Adrenal gland (tissue), 12 donors: ENCODE data around the gene NFS1. TPM values are rescaled to one million over a fixed set of nuclear protein-coding genes. Genes with fewer than 3 reads are reported as not detected.

ENCODE experiments used
- DNase-seq, 7 donors: peaks; one replicate each; pipeline ENCODE4 v3.0.0-alpha.2; 2019 to 2020
- H3K27ac ChIP-seq, 5 donors: fragments of 200-600 bp; sonication (generic) in 4 of 5; 1 replicate in 3 of 5; 2 replicates in 2 of 5; pipeline versions ENCODE4 v1.5.1 to v1.8.0; 2016 to 2020; ENCODE audit warnings: mild to moderate bottlenecking in 1 of 5
- H3K27me3 ChIP-seq: fragments of 200-600 bp; 2 replicates; pipeline ENCODE4 v1.8.0; 2021
- H3K36me3 ChIP-seq, 2 donors: fragments of 200-600 bp; replicated peaks in 1 of 2; 1 replicate in 1 of 2; 2 replicates in 1 of 2; pipeline versions ENCODE4 v1.5.1 to v1.8.0; 2018 to 2022
- H3K4me1 ChIP-seq, 2 donors: fragments of 200-600 bp; replicated peaks in 1 of 2; 1 replicate in 1 of 2; 2 replicates in 1 of 2; pipeline versions ENCODE4 v1.5.1 to v1.8.0; 2018 to 2021
- H3K4me3 ChIP-seq, 4 donors: fragments of 200-600 bp; sonication (generic) in 3 of 4; one replicate each; pipeline ENCODE4 v1.5.1; 2016 to 2018
- H3K9me3 ChIP-seq, 3 donors: fragments of 200-600 bp; sonication (generic) in 1 of 3; replicated peaks in 1 of 3; 1 replicate in 2 of 3; 2 replicates in 1 of 3; pipeline versions ENCODE4 v1.5.1 to v1.8.0; 2016 to 2021
- POLR2A ChIP-seq, 2 donors: fragments of 450-650 bp; IDR thresholded peaks; one replicate each; pipeline ENCODE4 v1.6.1; 2017; ENCODE audit warnings: antibody characterized with exemption in 2 of 2, mild to moderate bottlenecking in 2 of 2, moderate library complexity in 1 of 2
- WGBS, 4 donors: extraction: QIAGEN DNeasy Blood & Tissue Kit in 2 of 4; methylation state at CpG; one replicate each; pipeline versions ENCODE4 v1.1.5 to v1.1.7; 2013 to 2017; 5-methylcytosine and 5-hydroxymethylcytosine counted together
- intact Hi-C, 2 donors: fragments of 100-400 bp; cut with DNase I; formaldehyde crosslinking; loops; one replicate each; pipeline versions ENCODE4 v1.14.1 to v1.15.0; 2022 to 2023
- polyA plus RNA-seq, 3 donors: library from polyadenylated mRNA; stranded (reverse); fragments of 200-250 nt in 2 of 3; fragments of 350-450 nt in 1 of 3; fragmentation: Illumina TruSeq in 1 of 3; extraction: RNeasy Lipid Tissue Mini Kit (QIAGEN cat#74804) in 1 of 3; gene quantifications; one replicate each; pipeline ENCODE4 v1.2.3, GENCODE V29; 2013 to 2014
- total RNA-seq, 9 donors: library from RNA; depleted of rRNA in 4 of 9; stranded (reverse); fragments of >200 nt in 4 of 9; fragments of 120-200 nt in 1 of 9; fragmentation: NEBNext Ultra II Directional in 1 of 9; extraction: Animal tissue kit (Norgen Biotek cat#: 25700) in 1 of 9; gene quantifications; one replicate each; pipeline versions ENCODE4 v1.1.0 to v1.2.4, GENCODE V29; 2013 to 2023
- TF ChIP-seq, protein P1 (sequence below), 6 experiments: fragments of 450-650 bp in 4 of 6; fragments of 200-600 bp in 2 of 6; sonication (generic) in 1 of 6; IDR thresholded peaks; 1 replicate in 5 of 6; 2 replicates in 1 of 6; pipeline versions ENCODE4 v1.5.1 to v1.8.0; 2016 to 2021; ENCODE audit warnings: antibody characterized with exemption in 6 of 6, mild to moderate bottlenecking in 2 of 6, moderate library complexity in 1 of 6
- donor health status: healthy with polysubstance abuse.
- donor health status: Bipolar disorder and iron deficiency.
- donor health status: DM: yes; HTN: yes; CAD: no.
- donor health status: DM: no; HTN: no; CAD: no.
- donor health status: DM: no; HTN: no; CAD: no.
- donor health status: DM: yes; HTN: yes; CAD: no.

Gene NFS1
- total and polyA plus RNA-seq, 12 donors = 40.1 to 129 (median 104) TPM

DNA sequence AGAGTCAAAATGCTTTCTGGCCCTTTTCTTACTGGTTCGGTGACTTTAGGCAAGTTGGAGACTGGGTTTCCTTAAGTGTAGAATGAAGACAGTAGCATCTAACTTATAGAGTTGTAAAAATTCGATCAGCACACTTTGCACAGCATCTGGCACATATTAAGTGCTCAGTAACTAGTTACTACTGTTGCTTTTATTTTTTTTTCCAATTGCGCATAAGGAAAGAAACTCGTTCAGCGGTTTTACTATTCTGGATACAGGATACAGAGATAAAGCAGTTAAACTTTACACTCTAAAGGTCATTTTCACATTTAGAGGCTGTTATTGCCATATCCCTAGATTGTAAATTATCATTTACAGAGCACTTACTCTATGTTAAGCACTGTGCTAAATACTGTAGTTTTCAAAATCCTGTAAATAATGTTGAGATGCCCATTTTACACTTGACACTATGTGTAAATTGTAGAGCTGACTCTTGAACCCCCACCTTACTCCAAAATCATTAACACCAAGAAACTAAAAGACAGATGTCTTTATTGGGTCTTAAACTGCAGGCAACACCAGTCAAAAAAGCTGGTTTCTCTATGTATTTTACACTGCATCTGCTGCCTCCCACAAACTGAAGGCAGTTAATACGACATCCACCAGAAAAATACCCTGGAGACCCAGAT lies 939 bp upstream of the NFS1 start:
- WGBS, 4 donors = 14 to 22% (median 18%) methylated on average over 6 of the region's 6 CpGs
- intact Hi-C loops = loop anchor here in 1 of 2 donors (10.0 kb wide), 1 partner anchor 235 kb away; no protein-coding TSS in a partner anchor
- Histone ChIP-seq H3K9me3 (no peaks in the 10 kb centered on the region), H3K4me3 (peak overlapping the region in 3 of 4 donors; percentile 83 to 90 (median 87)), H3K4me1 (peaks cover 10 to 50% of the 10 kb centered on the region in 2 donors), H3K27ac (peak overlapping the region in 4 of 5 donors; percentile 83 to 93 (median 92)), H3K27me3 (no peaks in the 10 kb centered on the region), H3K36me3 (peaks cover 0 to 46% of the 10 kb centered on the region in 2 donors)
- TF ChIP-seq, protein P1, sequence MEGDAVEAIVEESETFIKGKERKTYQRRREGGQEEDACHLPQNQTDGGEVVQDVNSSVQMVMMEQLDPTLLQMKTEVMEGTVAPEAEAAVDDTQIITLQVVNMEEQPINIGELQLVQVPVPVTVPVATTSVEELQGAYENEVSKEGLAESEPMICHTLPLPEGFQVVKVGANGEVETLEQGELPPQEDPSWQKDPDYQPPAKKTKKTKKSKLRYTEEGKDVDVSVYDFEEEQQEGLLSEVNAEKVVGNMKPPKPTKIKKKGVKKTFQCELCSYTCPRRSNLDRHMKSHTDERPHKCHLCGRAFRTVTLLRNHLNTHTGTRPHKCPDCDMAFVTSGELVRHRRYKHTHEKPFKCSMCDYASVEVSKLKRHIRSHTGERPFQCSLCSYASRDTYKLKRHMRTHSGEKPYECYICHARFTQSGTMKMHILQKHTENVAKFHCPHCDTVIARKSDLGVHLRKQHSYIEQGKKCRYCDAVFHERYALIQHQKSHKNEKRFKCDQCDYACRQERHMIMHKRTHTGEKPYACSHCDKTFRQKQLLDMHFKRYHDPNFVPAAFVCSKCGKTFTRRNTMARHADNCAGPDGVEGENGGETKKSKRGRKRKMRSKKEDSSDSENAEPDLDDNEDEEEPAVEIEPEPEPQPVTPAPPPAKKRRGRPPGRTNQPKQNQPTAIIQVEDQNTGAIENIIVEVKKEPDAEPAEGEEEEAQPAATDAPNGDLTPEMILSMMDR (IDR thresholded peaks at IDR 0.05) = no peak
- no peak for TF ChIP-seq POLR2A (IDR thresholded peaks at IDR 0.05)
- no peak for DNase-seq

GRCh38 chr20:35698298-35699126 lies 640 bp downstream of the NFS1 start:
- peak in 5 of 7 donors; percentile 19 to 51 (median 27) for DNase-seq
- Histone ChIP-seq H3K4me3 (peak overlapping the region; percentile 83 to 90 (median 86)), H3K4me1 (peaks cover 10 to 47% of the 10 kb centered on the region in 2 donors), H3K27me3 (no peaks in the 10 kb centered on the region), H3K36me3 (peaks cover 0 to 46% of the 10 kb centered on the region in 2 donors), H3K27ac (peak overlapping the region in 4 of 5 donors; percentile 83 to 93 (median 92)), H3K9me3 (no peaks in the 10 kb centered on the region)
- intact Hi-C loops = loop anchor here in 1 of 2 donors (10.0 kb wide), 1 partner anchor 234 kb away; no protein-coding TSS in a partner anchor
- WGBS, 4 donors = 4 to 8% (median 4%) methylated on average over 32 to 37 of the region's 37 CpGs
- TF ChIP-seq POLR2A (IDR thresholded peaks at IDR 0.05) = no peak
- TF ChIP-seq, protein P1 (IDR thresholded peaks at IDR 0.05) = no peak

- Histone ChIP-seq H3K27ac (peak overlapping the region in 2 of 5 donors; percentile 92 to 93), H3K36me3 (peaks cover 0 to 46% of the 10 kb centered on the region in 2 donors), H3K27me3 (no peaks in the 10 kb centered on the region), H3K4me3 (peak overlapping the region in 1 of 4 donors; percentile 83), H3K9me3 (no peaks in the 10 kb centered on the region), H3K4me1 (peaks cover 10 to 41% of the 10 kb centered on the region in 2 donors)
- TF ChIP-seq, protein P1 (IDR thresholded peaks at IDR 0.05) = no peak
- no peak for TF ChIP-seq POLR2A (IDR thresholded peaks at IDR 0.05)
- intact Hi-C loops = loop anchor here in 1 of 2 donors (10.0 kb wide), 1 partner anchor 233 kb away; no protein-coding TSS in a partner anchor
- 49 to 62% (median 59%) methylated on average over 7 to 9 of the region's 9 CpGs for WGBS, 4 donors
- DNase-seq = peak in 2 of 7 donors; percentile 13 to 50
Observed at GRCh38 chr20:35697696-35698297, 1.4 kb downstream of the NFS1 start.
